Naive thymus-derived CD4-positive, alpha-beta T cell (primary cell): ENCODE data around the gene MEPCE. TPM values are rescaled to one million over a fixed set of nuclear protein-coding genes. Genes with fewer than 3 reads are reported as not detected.

Experiments used
- ATAC-seq: fragments of 150-1000 bp; cut with Tn5 transposase; 2 replicates; pipeline ENCODE4 v1.10.0; 2021; ENCODE audit warnings: mild to moderate bottlenecking, moderate library complexity
- CTCF ChIA-PET: fragments of 350-600 bp; sonication (Branson Sonifier 250); formaldehyde crosslinking; loops from one replicate; lab custom pipeline; 2021; ENCODE audit warnings: antibody characterized with exemption; lab: Charles Lee
- POLR2A ChIA-PET: fragments of 350-600 bp; sonication (Branson Sonifier 250); formaldehyde crosslinking; loops from one replicate; lab custom pipeline; 2021; ENCODE audit warnings: antibody characterized with exemption, inconsistent platforms; lab: Charles Lee
- DNase-seq, 9 donors: peaks; one replicate each; pipeline versions ENCODE4 v3.0.0 to v3.0.0-alpha.2; 2020 to 2022; ENCODE audit warnings: mixed read lengths in 1 of 9
- H3K27ac ChIP-seq: one replicate; pipeline ENCODE4 v1.7.0; 2013; ENCODE audit warnings: mild to moderate bottlenecking, low read depth, low read length, moderate library complexity
- H3K27me3 ChIP-seq, 2 donors: one replicate each; pipeline ENCODE4 v1.7.0; 2013; ENCODE audit warnings: low read length in 2 of 2, mild to moderate bottlenecking in 2 of 2, moderate library complexity in 2 of 2; ENCODE audit not compliant: control insufficient read depth in 2 of 2, insufficient read depth in 2 of 2
- H3K36me3 ChIP-seq, 3 experiments: 1 replicate in 2 of 3; 2 replicates in 1 of 3; pipeline ENCODE4 v1.7.0; 2013; ENCODE audit warnings: low read length in 3 of 3, mild to moderate bottlenecking in 3 of 3, moderate library complexity in 1 of 3; ENCODE audit not compliant: insufficient read depth in 3 of 3, control insufficient read depth in 2 of 3
- H3K4me1 ChIP-seq, 2 donors: one replicate each; pipeline ENCODE4 v1.7.0; 2013; ENCODE audit warnings: low read length in 2 of 2, mild to moderate bottlenecking in 2 of 2, moderate library complexity in 1 of 2; ENCODE audit not compliant: control insufficient read depth in 2 of 2, insufficient read depth in 2 of 2
- H3K4me3 ChIP-seq: 2 replicates; pipeline ENCODE4 v1.7.0; 2013; ENCODE audit warnings: mild to moderate bottlenecking, low read length
- H3K9me3 ChIP-seq, 3 experiments: 1 replicate in 2 of 3; 2 replicates in 1 of 3; pipeline ENCODE4 v1.7.0; 2013; ENCODE audit warnings: low read length in 3 of 3; ENCODE audit not compliant: control insufficient read depth in 2 of 3
- H3K27ac Mint-ChIP-seq, 9 donors: one replicate each; pipeline ENCODE4 v1.8.0; 2020 to 2022; ENCODE audit warnings: mixed read lengths in 9 of 9, mild to moderate bottlenecking in 8 of 9, moderate library complexity in 5 of 9, inconsistent platforms in 2 of 9
- H3K27me3 Mint-ChIP-seq, 5 donors: one replicate each; pipeline ENCODE4 v1.8.0; 2021 to 2022; ENCODE audit warnings: mixed read lengths in 5 of 5, mild to moderate bottlenecking in 1 of 5
- H3K36me3 Mint-ChIP-seq, 5 donors: one replicate each; pipeline ENCODE4 v1.8.0; 2020 to 2022; ENCODE audit warnings: mixed read lengths in 5 of 5, mild to moderate bottlenecking in 3 of 5, inconsistent platforms in 1 of 5
- H3K4me1 Mint-ChIP-seq, 7 donors: one replicate each; pipeline ENCODE4 v1.8.0; 2020 to 2022; ENCODE audit warnings: mixed read lengths in 7 of 7, mild to moderate bottlenecking in 3 of 7, inconsistent platforms in 1 of 7
- H3K4me3 Mint-ChIP-seq, 10 donors: one replicate each; pipeline ENCODE4 v1.8.0; 2020 to 2022; ENCODE audit warnings: mild to moderate bottlenecking in 10 of 10, mixed read lengths in 10 of 10, moderate library complexity in 6 of 10, inconsistent platforms in 2 of 10
- H3K9me3 Mint-ChIP-seq, 11 donors: one replicate each; pipeline ENCODE4 v1.8.0; 2020 to 2022; ENCODE audit warnings: mixed read lengths in 11 of 11, mild to moderate bottlenecking in 4 of 11, inconsistent platforms in 1 of 11, moderate library complexity in 1 of 11
- intact Hi-C, 2 donors: fragments of 100-400 bp; cut with micrococcal nuclease; formaldehyde crosslinking; loops; one replicate each; pipeline ENCODE4 v1.15.1; 2023
- polyA plus RNA-seq, 2 donors: library from polyadenylated mRNA; unstranded; fragments of 300-500 nt; fragmentation: Illumina TruSeq; gene quantifications; one replicate each; pipeline ENCODE4 v1.2.3, GENCODE V29; 2021
- total RNA-seq, 6 experiments: library from RNA in 5 of 6; stranded (reverse) in 5 of 6; gene quantifications; 1 replicate in 5 of 6; 2 replicates in 1 of 6; pipeline ENCODE4 v1.2.3 and lab custom pipeline; 2021 to 2026

Gene MEPCE
- total and polyA plus RNA-seq, 7 experiments from 2014 or later, result 12.2 to 68.2 (median 60.6) TPM

GRCh38 chr7:100467638-100468373, 38.2 kb downstream of the MEPCE start:
- Histone ChIP-seq H3K36me3 (peaks cover 11 to 73% (median 14%) of the 10 kb centered on the region in 3 experiments), H3K9me3 (no peaks in the 10 kb centered on the region), H3K27ac (peak overlapping the region; percentile 13), H3K4me3 (no peak overlapping the region), H3K4me1 (peaks cover 6 to 9% of the 10 kb centered on the region in 2 donors), H3K27me3 (no peaks in the 10 kb centered on the region)
- CTCF ChIA-PET, result interaction anchor here (1.5 to 4.7 kb wide), 3 partner anchors 14 to 92 kb away, joined by 4 to 41 read pairs (median 30); partner anchors contain the start of gene NYAP1
- ATAC-seq (no peak), DNase-seq (no peak)
- intact Hi-C loops, result loop anchor here in 1 of 2 donors (2.0 kb wide), 1 partner anchor 223 kb away; no protein-coding TSS in a partner anchor
- Mint-ChIP-seq H3K4me3 (no peak overlapping the region), H3K4me1 (peaks cover 10 to 35% (median 13%) of the 10 kb centered on the region in 7 donors), H3K36me3 (peaks cover 0 to 7% (median 0%) of the 10 kb centered on the region in 5 donors), H3K9me3 (no peaks in the 10 kb centered on the region), H3K27me3 (no peaks in the 10 kb centered on the region), H3K27ac (peak overlapping the region in 2 of 9 donors; percentile 25 to 65)
- POLR2A ChIA-PET, result interaction anchor here (2.2 kb wide), 1 partner anchor 90 kb away, joined by 5 read pairs; no protein-coding TSS in a partner anchor

- DNase-seq, result peak; percentile 55 to 87 (median 75)
- Mint-ChIP-seq H3K27me3 (no peaks in the 10 kb centered on the region), H3K27ac (peak overlapping the region in 6 of 9 donors; percentile 22 to 85 (median 65)), H3K9me3 (no peaks in the 10 kb centered on the region), H3K4me1 (peaks cover 26 to 45% (median 29%) of the 10 kb centered on the region in 7 donors), H3K4me3 (peak overlapping the region in 1 of 10 donors; percentile 41), H3K36me3 (peaks cover 0 to 11% (median 0%) of the 10 kb centered on the region in 5 donors)
- Histone ChIP-seq H3K27me3 (no peaks in the 10 kb centered on the region), H3K36me3 (peaks cover 14 to 78% (median 21%) of the 10 kb centered on the region in 3 experiments), H3K4me3 (no peak overlapping the region), H3K27ac (peak overlapping the region; percentile 3), H3K9me3 (no peaks in the 10 kb centered on the region), H3K4me1 (peaks cover 16 to 23% of the 10 kb centered on the region in 2 donors)
- CTCF ChIA-PET, result interaction anchor here (0.7 to 4.7 kb wide), 16 partner anchors 8 to 401 kb away, joined by 3 to 41 read pairs (median 4); partner anchors contain the start of genes NYAP1 and TSC22D4
- POLR2A ChIA-PET, result interaction anchor here (0.6 to 2.2 kb wide), 11 partner anchors 9 to 236 kb away, joined by 3 to 6 read pairs (median 3); no protein-coding TSS in a partner anchor
- intact Hi-C loops, result loop anchor here (1.0 to 2.0 kb wide), 6 partner anchors 10 to 256 kb away; partner anchors contain the start of genes NYAP1 (in 2 of the 2) and TSC22D4 (in 2 of the 2)
- ATAC-seq, result peak; percentile 94
These were observed 39.8 kb downstream of the MEPCE start for GRCh38 chr7:100469227-100470044.

- Histone ChIP-seq H3K9me3 (no peaks in the 10 kb centered on the region), H3K36me3 (peaks cover 19 to 78% (median 27%) of the 10 kb centered on the region in 3 experiments), H3K27me3 (no peaks in the 10 kb centered on the region), H3K4me3 (no peak overlapping the region), H3K27ac (peak overlapping the region; percentile 29), H3K4me1 (peaks cover 30 to 38% of the 10 kb centered on the region in 2 donors)
- intact Hi-C loops, result no loop called here
- H3K4me3 Mint-ChIP-seq, result no peak overlapping the region
- H3K4me1 Mint-ChIP-seq, result peaks cover 32 to 57% (median 37%) of the 10 kb centered on the region in 7 donors
- ChIA-PET CTCF (interaction anchor here (0.8 to 4.7 kb wide), 4 partner anchors 11 to 252 kb away, joined by 3 to 41 read pairs (median 16); partner anchors contain the start of gene NYAP1), POLR2A (interaction anchor here (0.6 kb wide), 2 partner anchors 9 to 88 kb away, joined by 3 read pairs; no protein-coding TSS in a partner anchor)
- no peaks in the 10 kb centered on the region for H3K27me3 Mint-ChIP-seq
- peaks cover 0 to 19% (median 0%) of the 10 kb centered on the region in 5 donors for H3K36me3 Mint-ChIP-seq
- H3K9me3 Mint-ChIP-seq, result no peaks in the 10 kb centered on the region
- DNase-seq (no peak), ATAC-seq (no peak)
- H3K27ac Mint-ChIP-seq, result peak overlapping the region in 6 of 9 donors; percentile 19 to 89 (median 54)
These were observed 41.4 kb downstream of the MEPCE start for GRCh38 chr7:100471021-100471420.

GRCh38 chr7:100472121-100472851, 42.7 kb downstream of the MEPCE start:
- Mint-ChIP-seq H3K4me3 (peak overlapping the region in 1 of 10 donors; percentile 64), H3K27me3 (no peaks in the 10 kb centered on the region), H3K27ac (peak overlapping the region in 7 of 9 donors; percentile 38 to 95 (median 85)), H3K9me3 (peaks cover 0 to 2% (median 0%) of the 10 kb centered on the region in 11 donors), H3K36me3 (peaks cover 4 to 21% (median 5%) of the 10 kb centered on the region in 5 donors), H3K4me1 (peaks cover 41 to 65% (median 48%) of the 10 kb centered on the region in 7 donors)
- Histone ChIP-seq H3K9me3 (no peaks in the 10 kb centered on the region), H3K36me3 (peaks cover 16 to 78% (median 27%) of the 10 kb centered on the region in 3 experiments), H3K4me3 (no peak overlapping the region), H3K4me1 (peaks cover 42 to 51% of the 10 kb centered on the region in 2 donors), H3K27ac (peak overlapping the region; percentile 65), H3K27me3 (no peaks in the 10 kb centered on the region)
- intact Hi-C loops, result no loop called here
- ATAC-seq, result no peak
- POLR2A ChIA-PET, result interaction anchor here (1.3 kb wide), 1 partner anchor 10 kb away, joined by 3 read pairs; no protein-coding TSS in a partner anchor
- CTCF ChIA-PET, result interaction anchor here (0.9 to 1.3 kb wide), 3 partner anchors 10 to 88 kb away, joined by 3 to 4 read pairs (median 4); no protein-coding TSS in a partner anchor
- DNase-seq, result no peak

- peak overlapping the region; percentile 38 to 95 (median 85) for H3K27ac Mint-ChIP-seq
- ATAC-seq, result no peak
- POLR2A ChIA-PET, result interaction anchor here (0.6 to 1.3 kb wide), 3 partner anchors 9 to 345 kb away, joined by 3 to 6 read pairs (median 3); no protein-coding TSS in a partner anchor
These were observed 43.3 kb downstream of the MEPCE start for GRCh38 chr7:100472854-100473499.

More at GRCh38 chr7:100472854-100473499, 43.3 kb downstream of the MEPCE start:
- intact Hi-C loops, result no loop called here
- Mint-ChIP-seq H3K27me3 (no peaks in the 10 kb centered on the region), H3K4me3 (peak overlapping the region in 7 of 10 donors; percentile 15 to 64 (median 41)), H3K4me1 (peaks cover 41 to 65% (median 48%) of the 10 kb centered on the region in 7 donors), H3K36me3 (peaks cover 4 to 21% (median 5%) of the 10 kb centered on the region in 5 donors), H3K9me3 (peaks cover 0 to 2% (median 0%) of the 10 kb centered on the region in 11 donors)
- Histone ChIP-seq H3K27ac (peak overlapping the region; percentile 65), H3K4me3 (no peak overlapping the region), H3K36me3 (peaks cover 12 to 78% (median 20%) of the 10 kb centered on the region in 3 experiments), H3K9me3 (no peaks in the 10 kb centered on the region), H3K27me3 (no peaks in the 10 kb centered on the region), H3K4me1 (peaks cover 42 to 51% of the 10 kb centered on the region in 2 donors)
- CTCF ChIA-PET, result interaction anchor here (1.0 to 1.3 kb wide), 2 partner anchors 9 to 12 kb away, joined by 4 read pairs; no protein-coding TSS in a partner anchor
- no peak for DNase-seq
